Nephron progenitor cell (in vitro differentiated cells): ENCODE data around the gene TNNI3.
"Not testable (repeated sequence)": the region's sequence is repeated elsewhere in the genome, so short reads cannot be mapped to it uniquely, and the experiment has no call there.

Experiments used
- DNase-seq: peaks from one replicate; pipeline ENCODE4 v3.0.0; 2021
- H3K27ac Mint-ChIP-seq: 2 replicates; pipeline ENCODE4 v1.8.0; 2021; ENCODE audit warnings: mild to moderate bottlenecking, moderate library complexity, mixed read lengths
- H3K27me3 Mint-ChIP-seq: 2 replicates; pipeline ENCODE4 v1.8.0; 2021; ENCODE audit warnings: mild to moderate bottlenecking, low read depth, mixed read lengths; ENCODE audit not compliant: poor library complexity
- H3K36me3 Mint-ChIP-seq: 2 replicates; pipeline ENCODE4 v1.8.0; 2021; ENCODE audit warnings: low read depth, mixed read lengths
- H3K4me1 Mint-ChIP-seq: 2 replicates; pipeline ENCODE4 v1.8.0; 2021; ENCODE audit warnings: mixed read lengths
- H3K4me3 Mint-ChIP-seq: 2 replicates; pipeline ENCODE4 v1.8.0; 2021; ENCODE audit warnings: mild to moderate bottlenecking, moderate library complexity, mixed read lengths
- H3K9me3 Mint-ChIP-seq: 2 replicates; pipeline ENCODE4 v1.8.0; 2021; ENCODE audit warnings: mild to moderate bottlenecking, moderate library complexity, mixed read lengths
- CTCF ChIP-seq: fragments of 200-600 bp; sonication (generic); IDR thresholded peaks from 2 replicates; pipeline ENCODE4 v1.5.0; 2021; ENCODE audit warnings: antibody characterized with exemption

Gene TNNI3

GRCh38 chr19:55160128-55160985 lies 2.8 kb upstream of the TNNI3 start:
- Mint-ChIP-seq H3K27me3 (peaks cover 71% of the 10 kb centered on the region), H3K4me3 (no peak overlapping the region), H3K27ac (no peak overlapping the region)

GRCh38 chr19:55158848-55159749 lies 1.6 kb upstream of the TNNI3 start:
- Mint-ChIP-seq H3K9me3 (peaks cover 3% of the 10 kb centered on the region), H3K27ac (no peak overlapping the region), H3K36me3 (no peaks in the 10 kb centered on the region), H3K27me3 (peaks cover 77% of the 10 kb centered on the region), H3K4me3 (no peak overlapping the region), H3K4me1 (peaks cover 23% of the 10 kb centered on the region)
- no peak for DNase-seq
- TF ChIP-seq CTCF, result no peak

More at GRCh38 chr19:55160128-55160985, 2.8 kb upstream of the TNNI3 start:
- Mint-ChIP-seq H3K36me3 (no peaks in the 10 kb centered on the region), H3K4me1 (peaks cover 23% of the 10 kb centered on the region), H3K9me3 (no peaks in the 10 kb centered on the region)
- peak; percentile 95 for TF ChIP-seq CTCF
- DNase-seq, result peak; percentile 98

- peaks cover 8% of the 10 kb centered on the region for H3K9me3 Mint-ChIP-seq
- no peak overlapping the region for H3K27ac Mint-ChIP-seq
- no peak for DNase-seq
- H3K36me3 Mint-ChIP-seq, result peaks cover 5% of the 10 kb centered on the region
- no peak overlapping the region for H3K4me3 Mint-ChIP-seq
- H3K4me1 Mint-ChIP-seq, result peaks cover 23% of the 10 kb centered on the region
- peaks cover 75% of the 10 kb centered on the region for H3K27me3 Mint-ChIP-seq
- TF ChIP-seq CTCF, result no peak
Observed at GRCh38 chr19:55158423-55158822, 891 bp upstream of the TNNI3 start.

- Mint-ChIP-seq H3K27ac (no peak overlapping the region), H3K4me3 (peak overlapping the region; percentile 83), H3K36me3 (peaks cover 10% of the 10 kb centered on the region), H3K27me3 (peaks cover 58% of the 10 kb centered on the region), H3K9me3 (peaks cover 14% of the 10 kb centered on the region), H3K4me1 (peaks cover 23% of the 10 kb centered on the region)
- TF ChIP-seq CTCF, result no peak
- DNase-seq, result peak; percentile 93
Observed at GRCh38 chr19:55156202-55157063, 1.1 kb downstream of the TNNI3 start.

GRCh38 chr19:55155784-55156183 lies 1.7 kb downstream of the TNNI3 start:
- H3K4me3 Mint-ChIP-seq, result peak overlapping the region; percentile 83
- H3K36me3 Mint-ChIP-seq, result peaks cover 12% of the 10 kb centered on the region
- peaks cover 54% of the 10 kb centered on the region for H3K27me3 Mint-ChIP-seq
- H3K27ac Mint-ChIP-seq, DNase-seq: not testable (repeated sequence)
- H3K9me3 Mint-ChIP-seq, result peaks cover 14% of the 10 kb centered on the region
- peaks cover 23% of the 10 kb centered on the region for H3K4me1 Mint-ChIP-seq
